ENCODE results near the gene TTLL1. TPM values are rescaled to one million over a fixed set of nuclear protein-coding genes. Genes with fewer than 3 reads are reported as not detected.
"Not testable (repeated sequence)": the region's sequence is repeated elsewhere in the genome, so short reads cannot be mapped to it uniquely, and the experiment has no call there.

TTLL1 gene
- total and polyA plus RNA-seq, 9 of the 15 experiments (the other 6 are each of a cell fraction or from before 2014, with no cell fraction given) = 0.06 to 0.85 (median 0.17) TPM

DNA sequence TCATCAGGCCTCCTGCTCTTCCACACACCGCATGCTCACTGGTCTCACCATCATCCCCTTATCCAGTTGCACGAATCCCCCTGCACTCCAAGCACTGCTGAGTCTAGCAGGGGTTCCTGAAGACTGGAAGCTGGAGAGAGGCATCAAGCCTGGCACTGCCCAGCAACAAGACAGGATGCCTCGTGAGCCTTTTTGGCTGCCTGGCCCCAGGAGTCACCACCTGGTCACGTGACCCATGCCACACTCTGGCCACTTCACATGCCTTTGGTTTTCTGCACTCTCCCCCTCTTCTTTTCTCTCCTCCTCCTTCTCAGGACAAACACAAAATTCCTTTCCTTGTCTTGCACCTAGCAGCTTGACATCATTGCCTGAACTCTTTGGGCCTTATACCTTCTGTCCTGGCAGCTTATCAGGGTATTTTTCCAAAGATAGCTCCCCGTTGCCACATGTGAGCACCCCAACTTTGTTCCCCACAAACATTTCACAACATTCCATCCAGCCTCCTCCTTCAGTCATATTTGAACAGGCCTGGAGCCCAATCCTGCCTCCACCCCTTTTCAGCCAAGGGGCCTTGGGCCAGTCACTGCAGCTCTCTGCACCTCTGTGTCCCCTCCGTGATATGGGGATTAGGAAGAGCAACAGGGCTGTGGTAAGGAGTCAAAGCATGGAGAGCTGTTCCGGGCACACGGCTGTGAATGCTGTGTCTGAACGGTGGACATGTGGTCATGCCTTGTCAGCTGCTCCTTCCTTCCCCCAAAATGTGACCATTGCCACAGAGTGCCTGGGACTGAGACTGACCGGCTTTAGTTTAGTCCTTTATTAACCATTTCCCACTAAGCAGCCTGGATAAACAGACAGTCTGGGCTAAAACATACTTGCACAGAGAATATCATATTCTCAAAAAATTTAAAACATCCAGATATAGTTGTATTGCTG, 71.4 kb downstream of the TTLL1 start:
- no peak overlapping the region for H3K4me3 ChIP-seq
- DNase-seq (ENCODE audit: extremely low read depth in 1 of 4, low spot score in 3 of 4) (no peak), ATAC-seq (no peak), FAIRE-seq (no peak)
- no peak overlapping the region for H2AFZ ChIP-seq (ENCODE audit: low read depth, low read length)
- H3K4me1 ChIP-seq (replicated peaks in 1 of 2; ENCODE audit: control insufficient read depth in 2 of 2, insufficient read depth in 2 of 2, low read length in 2 of 2) = peaks cover 10 to 19% of the 10 kb centered on the region in 2 experiments; a peak in 4 of 5 replicates
- no peak overlapping the region for H3K9ac ChIP-seq (ENCODE audit: insufficient read depth in 1 of 2, low read depth in 2 of 2, low read length in 2 of 2)
- H3K4me2 ChIP-seq (ENCODE audit: insufficient read depth, low read length) = no peak overlapping the region
- TF ChIP-seq RAD51 (IDR thresholded peaks at IDR 0.05; ENCODE audit: borderline replicate concordance, low read depth) (peak; percentile 65), CBFA2T2 (conservative IDR thresholded peaks at IDR 0.05) (peak; percentile 18; the same call in 1 of the 2 replicates)
- TF ChIP-seq, protein P1, sequence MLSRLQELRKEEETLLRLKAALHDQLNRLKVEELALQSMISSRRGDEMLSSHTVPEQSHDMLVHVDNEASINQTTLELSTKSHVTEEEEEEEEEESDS (CRISPR knock-in tag; IDR thresholded peaks at IDR 0.05) = no peak
- no TSS peak for BruUV-seq (replicated peaks)
- 45% methylated on average over 7 of the region's 10 CpGs for WGBS (ENCODE audit: insufficient coverage, low coverage, missing lambda C conversion rate)
- no peaks in the 10 kb centered on the region for H3K36me3 ChIP-seq (ENCODE audit: control insufficient read depth, insufficient read depth, low read length)
- H3K27me3 ChIP-seq (ENCODE audit: control insufficient read depth in 2 of 2, insufficient read depth in 2 of 2, low read length in 2 of 2) = no peaks in the 10 kb centered on the region
- no peaks in the 10 kb centered on the region for H4K20me1 ChIP-seq (replicated peaks; ENCODE audit: control insufficient read depth, insufficient read depth, low read length)
- no peak overlapping the region for H3K27ac ChIP-seq (ENCODE audit: extremely low read depth, low read depth, low read length)
- peaks cover 19% of the 10 kb centered on the region for H3K79me2 ChIP-seq (ENCODE audit: control insufficient read depth, insufficient read depth, low read length)
- no peaks in the 10 kb centered on the region for H3K9me3 ChIP-seq (replicated peaks; ENCODE audit: control insufficient read depth, insufficient read depth, low read depth, low read length)
- H3K9me1 ChIP-seq (ENCODE audit: control insufficient read depth, insufficient read depth, low read length) = no peaks in the 10 kb centered on the region
- ChIA-PET POLR2A (interaction anchor here (0.7 kb wide), 1 partner anchor 9 kb away, joined by 4 read pairs; no protein-coding TSS in a partner anchor), CTCF (ENCODE audit: low intra/inter-chr PET ratio) (no interaction called here)
- in situ Hi-C loops (cut with MboI) = no loop called here
- intact Hi-C loops (cut with micrococcal nuclease) = no loop called here

DNA sequence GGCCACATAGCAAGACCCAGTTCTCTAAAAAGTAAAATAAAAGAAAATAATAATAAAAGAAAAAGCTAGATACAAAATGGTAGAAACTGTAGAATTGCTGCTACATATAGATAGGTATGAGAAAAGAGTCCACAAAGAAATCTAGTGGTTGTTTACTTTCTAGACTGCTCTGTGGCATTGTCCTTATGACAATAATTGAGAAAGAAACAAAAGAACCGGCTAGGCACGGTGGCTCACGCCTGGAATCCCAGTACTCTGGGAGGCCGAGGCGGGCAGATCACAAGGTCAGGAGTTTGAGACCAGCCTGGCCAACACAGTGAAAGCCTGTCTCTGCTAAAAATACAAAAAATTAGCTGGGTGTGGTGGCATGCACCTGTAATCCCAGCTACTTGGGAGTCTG, 73.0 kb downstream of the TTLL1 start:
- H3K9ac ChIP-seq (ENCODE audit: insufficient read depth in 1 of 2, low read depth in 2 of 2, low read length in 2 of 2) = peak overlapping the region in 1 of 2 experiments; percentile 91; a peak in 1 of 4 replicates
- FAIRE-seq; DNase-seq (ENCODE audit: extremely low read depth in 1 of 4, low spot score in 3 of 4); BruUV-seq (replicated peaks); H3K36me3 ChIP-seq (ENCODE audit: control insufficient read depth, insufficient read depth, low read length); H3K4me3 ChIP-seq; H3K9me3 ChIP-seq (replicated peaks; ENCODE audit: control insufficient read depth, insufficient read depth, low read depth, low read length); intact Hi-C loops (cut with micrococcal nuclease); H3K27me3 ChIP-seq (ENCODE audit: control insufficient read depth in 2 of 2, insufficient read depth in 2 of 2, low read length in 2 of 2); H3K27ac ChIP-seq (ENCODE audit: extremely low read depth, low read depth, low read length); H3K4me2 ChIP-seq (ENCODE audit: insufficient read depth, low read length); in situ Hi-C loops (cut with MboI); CTCF ChIA-PET (ENCODE audit: low intra/inter-chr PET ratio); ATAC-seq; H3K9me1 ChIP-seq (ENCODE audit: control insufficient read depth, insufficient read depth, low read length); H4K20me1 ChIP-seq (replicated peaks; ENCODE audit: control insufficient read depth, insufficient read depth, low read length); H2AFZ ChIP-seq (ENCODE audit: low read depth, low read length): not testable (repeated sequence)
- 93% methylated on average over 5 of the region's 5 CpGs for WGBS (ENCODE audit: insufficient coverage, low coverage, missing lambda C conversion rate)
- POLR2A ChIA-PET = interaction anchor here (1.8 kb wide), 1 partner anchor 11 kb away, joined by 9 read pairs; no protein-coding TSS in a partner anchor
- H3K4me1 ChIP-seq (replicated peaks in 1 of 2; ENCODE audit: control insufficient read depth in 2 of 2, insufficient read depth in 2 of 2, low read length in 2 of 2) = peaks cover 14 to 19% of the 10 kb centered on the region in 2 experiments; a peak in 4 of 5 replicates
- peaks cover 27% of the 10 kb centered on the region for H3K79me2 ChIP-seq (ENCODE audit: control insufficient read depth, insufficient read depth, low read length)

Measured in K562 (cell line).